NCI-H510A (cell line): ENCODE data around the gene GPC5.
"Not testable (repeated sequence)": the region's sequence is repeated elsewhere in the genome, so short reads cannot be mapped to it uniquely, and the experiment has no call there.

Experiments used
- DNase-seq: peaks from one replicate; lab custom pipeline; 2025; lab: John Stamatoyannopoulos, UW

Gene GPC5

GRCh38 chr13:92265408-92265807 is 867.0 kb downstream of the GPC5 start:
- DNase-seq: no peak

- no peak for DNase-seq
Observed at GRCh38 chr13:92270990-92271389, 872.6 kb downstream of the GPC5 start.

GRCh38 chr13:92272177-92272576 is 873.8 kb downstream of the GPC5 start:
- DNase-seq: no peak

- DNase-seq: not testable (repeated sequence)
Observed at GRCh38 chr13:92280986-92281385, 882.6 kb downstream of the GPC5 start.

GRCh38 chr13:92290718-92291307 is 892.4 kb downstream of the GPC5 start:
- not testable (repeated sequence) for DNase-seq

- DNase-seq: not testable (repeated sequence)
Observed at GRCh38 chr13:92294533-92294932, 896.1 kb downstream of the GPC5 start.

- DNase-seq: not testable (repeated sequence)
Observed at GRCh38 chr13:92296154-92296671, 897.8 kb downstream of the GPC5 start.

- no peak for DNase-seq
Observed at GRCh38 chr13:92297971-92298942, 899.8 kb downstream of the GPC5 start.

- DNase-seq: no peak
Observed at GRCh38 chr13:92300651-92301050, 902.2 kb downstream of the GPC5 start.

- DNase-seq: no peak
Observed at GRCh38 chr13:92303428-92303827, 905.0 kb downstream of the GPC5 start.

GRCh38 chr13:92307752-92308151 is 909.3 kb downstream of the GPC5 start:
- DNase-seq: no peak

- no peak for DNase-seq
Observed at GRCh38 chr13:92312823-92313222, 914.4 kb downstream of the GPC5 start.

- no peak for DNase-seq
Observed at GRCh38 chr13:92313382-92313781, 915.0 kb downstream of the GPC5 start.

GRCh38 chr13:92315265-92315664 is 916.8 kb downstream of the GPC5 start:
- no peak for DNase-seq

GRCh38 chr13:92316030-92316429 is 917.6 kb downstream of the GPC5 start:
- DNase-seq: no peak

- no peak for DNase-seq
Observed at GRCh38 chr13:92317066-92317465, 918.6 kb downstream of the GPC5 start.

GRCh38 chr13:92320323-92320722 is 921.9 kb downstream of the GPC5 start:
- no peak for DNase-seq

- DNase-seq: no peak
Observed at GRCh38 chr13:92321174-92321573, 922.8 kb downstream of the GPC5 start.

- no peak for DNase-seq
Observed at GRCh38 chr13:92345627-92346026, 947.2 kb downstream of the GPC5 start.

GRCh38 chr13:92346046-92346445 is 947.6 kb downstream of the GPC5 start:
- DNase-seq: no peak

GRCh38 chr13:92354583-92354982 is 956.2 kb downstream of the GPC5 start:
- DNase-seq: no peak

GRCh38 chr13:92355213-92355612 is 956.8 kb downstream of the GPC5 start:
- no peak for DNase-seq

- DNase-seq: no peak
Observed at GRCh38 chr13:92362717-92363116, 964.3 kb downstream of the GPC5 start.
